Stimulated activated CD4-positive, alpha-beta T cell treated with anti-CD3 and anti-CD28 coated beads, TNF-alpha, amount 100 ng/mL, for 24 hours (primary cell): Measurements from ENCODE around the gene GPR39.
"Not testable (repeated sequence)": the region's sequence is repeated elsewhere in the genome, so short reads cannot be mapped to it uniquely, and the experiment has no call there.

Experiments
- DNase-seq, 3 experiments: peaks; one replicate each; pipeline ENCODE4 v3.0.0-alpha.2; 2020; ENCODE audit warnings: low read depth in 3 of 3

The GPR39 gene

GRCh38 chr2:132416723-132417395 lies at the start of gene GPR39:
GPR39 (plus strand) TSS chr2:132416805.
- DNase-seq = no peak

- DNase-seq = no peak
Measured at GRCh38 chr2:132368191-132368590, 48.4 kb upstream of the GPR39 start.

GRCh38 chr2:132372276-132372675 lies 44.3 kb upstream of the GPR39 start:
- no peak for DNase-seq

GRCh38 chr2:132373391-132374135 lies 43.0 kb upstream of the GPR39 start:
- DNase-seq = no peak

GRCh38 chr2:132374151-132374550 lies 42.5 kb upstream of the GPR39 start:
- no peak for DNase-seq

GRCh38 chr2:132374551-132374950 lies 42.1 kb upstream of the GPR39 start:
- no peak for DNase-seq

- DNase-seq = no peak
Measured at GRCh38 chr2:132374961-132375360, 41.6 kb upstream of the GPR39 start.

GRCh38 chr2:132381376-132381775 lies 35.2 kb upstream of the GPR39 start:
- no peak for DNase-seq

- no peak for DNase-seq
Measured at GRCh38 chr2:132383956-132384355, 32.6 kb upstream of the GPR39 start.

GRCh38 chr2:132384491-132385151 lies 32.0 kb upstream of the GPR39 start:
- DNase-seq = no peak

- DNase-seq = no peak
Measured at GRCh38 chr2:132387126-132387525, 29.5 kb upstream of the GPR39 start.

GRCh38 chr2:132390076-132390475 lies 26.5 kb upstream of the GPR39 start:
- no peak for DNase-seq

- DNase-seq = no peak
Measured at GRCh38 chr2:132391378-132391777, 25.2 kb upstream of the GPR39 start.

- DNase-seq = no peak
Measured at GRCh38 chr2:132392221-132392620, 24.4 kb upstream of the GPR39 start.

- DNase-seq = no peak
Measured at GRCh38 chr2:132392879-132393278, 23.7 kb upstream of the GPR39 start.

GRCh38 chr2:132397042-132397441 lies 19.6 kb upstream of the GPR39 start:
- DNase-seq = not testable (repeated sequence)

GRCh38 chr2:132400169-132400900 lies 16.3 kb upstream of the GPR39 start:
- no peak for DNase-seq

- DNase-seq = no peak
Measured at GRCh38 chr2:132400901-132401240, 15.7 kb upstream of the GPR39 start.

GRCh38 chr2:132401326-132401725 lies 15.3 kb upstream of the GPR39 start:
- DNase-seq = no peak

GRCh38 chr2:132403146-132403545 lies 13.5 kb upstream of the GPR39 start:
- DNase-seq = no peak

GRCh38 chr2:132404056-132404455 lies 12.5 kb upstream of the GPR39 start:
- no peak for DNase-seq

- no peak for DNase-seq
Measured at GRCh38 chr2:132407784-132408183, 8.8 kb upstream of the GPR39 start.
